WTC11 (cell line): ENCODE measurements around the gene FAM228B. TPM values are rescaled to one million over a fixed set of nuclear protein-coding genes. Genes with fewer than 3 reads are reported as not detected.

ENCODE experiments used
- ATAC-seq: fragments of 200-7000 bp; cut with Tn5 transposase; 2 replicates; pipeline ENCODE4 v1.10.0; 2021; ENCODE audit warnings: mild to moderate bottlenecking, moderate library complexity
- CTCF ChIA-PET: fragments of 300-600 bp; sonication (Branson Sonifier 250); formaldehyde crosslinking; loops from one replicate; lab custom pipeline; 2021; ENCODE audit warnings: antibody characterized with exemption; lab: Charles Lee
- POLR2A ChIA-PET: fragments of 350-600 bp; sonication (Branson Sonifier 250); formaldehyde crosslinking; loops from one replicate; lab custom pipeline; 2021; ENCODE audit warnings: antibody characterized with exemption; lab: Charles Lee
- DNase-seq: peaks from one replicate; pipeline ENCODE4 v3.0.0; 2021; ENCODE audit warnings: low spot score
- H3K27ac Mint-ChIP-seq: 2 replicates; pipeline ENCODE4 v1.8.0; 2021; ENCODE audit warnings: mixed read lengths
- H3K27me3 Mint-ChIP-seq: 2 replicates; pipeline ENCODE4 v1.8.0; 2021; ENCODE audit warnings: low read depth, mild to moderate bottlenecking, moderate library complexity, mixed read lengths
- H3K36me3 Mint-ChIP-seq: 2 replicates; pipeline ENCODE4 v1.8.0; 2021; ENCODE audit warnings: mixed read lengths
- H3K4me1 Mint-ChIP-seq: 2 replicates; pipeline ENCODE4 v1.8.0; 2022; ENCODE audit warnings: mixed read lengths
- H3K4me3 Mint-ChIP-seq: 2 replicates; pipeline ENCODE4 v1.8.0; 2021; ENCODE audit warnings: mild to moderate bottlenecking, moderate library complexity, mixed read lengths
- H3K9me3 Mint-ChIP-seq: 2 replicates; pipeline ENCODE4 v1.8.0; 2021; ENCODE audit warnings: mixed read lengths
- AR ChIP-seq: fragments of 250-450 bp; sonication (Bioruptor Pico); IDR thresholded peaks from 2 replicates; pipeline ENCODE4 v1.9.0; 2021; ENCODE audit warnings: mild to moderate bottlenecking
- ATF6 ChIP-seq: sonication (generic); formaldehyde crosslinking; IDR thresholded peaks from 2 replicates; pipeline ENCODE4 v1.8.1; 2023; ENCODE audit warnings: mild to moderate bottlenecking, missing genetic modification reagents
- CTCF ChIP-seq: fragments of 200-600 bp; IDR thresholded peaks from 2 replicates; pipeline ENCODE4 v1.8.0; 2022; ENCODE audit warnings: antibody characterized with exemption
- E2F5 ChIP-seq: sonication (generic); formaldehyde crosslinking; IDR thresholded peaks from 2 replicates; pipeline ENCODE4 v1.8.1; 2022; ENCODE audit warnings: mild to moderate bottlenecking, moderate library complexity, missing genetic modification reagents
- NR2C2 ChIP-seq: sonication (generic); formaldehyde crosslinking; IDR thresholded peaks from 2 replicates; pipeline ENCODE4 v1.8.0; 2022; ENCODE audit warnings: mild to moderate bottlenecking, missing genetic modification reagents
- NR3C1 ChIP-seq: sonication (generic); formaldehyde crosslinking; conservative IDR thresholded peaks from 2 replicates; pipeline ENCODE4 v1.8.1; 2023; ENCODE audit warnings: low read depth, mild to moderate bottlenecking, missing genetic modification reagents
- RELA ChIP-seq: sonication (generic); formaldehyde crosslinking; IDR thresholded peaks from 2 replicates; pipeline ENCODE4 v1.8.1; 2022; ENCODE audit warnings: missing genetic modification reagents, mild to moderate bottlenecking, borderline replicate concordance
- SMAD4 ChIP-seq: sonication (generic); formaldehyde crosslinking; IDR thresholded peaks from 2 replicates; pipeline ENCODE4 v1.8.0; 2022; ENCODE audit warnings: mild to moderate bottlenecking, missing genetic modification reagents
- SOX15 ChIP-seq: fragments of 250-450 bp; sonication (Bioruptor Pico); IDR thresholded peaks from 2 replicates; pipeline ENCODE4 v1.9.0; 2021; ENCODE audit warnings: mild to moderate bottlenecking
- TEAD4 ChIP-seq: sonication (generic); formaldehyde crosslinking; IDR thresholded peaks from 2 replicates; pipeline ENCODE4 v1.8.0; 2022; ENCODE audit warnings: mild to moderate bottlenecking, missing genetic modification reagents
- total RNA-seq: library from RNA; stranded (reverse); gene quantifications from 3 replicates; pipeline ENCODE4 v1.2.3, GENCODE V29; 2021
- TF ChIP-seq, protein P1 (sequence below): sonication (generic); formaldehyde crosslinking; IDR thresholded peaks from 2 replicates; pipeline ENCODE4 v1.8.0; 2023; ENCODE audit warnings: missing genetic modification reagents, mild to moderate bottlenecking, borderline replicate concordance
- TF ChIP-seq, protein P2 (sequence below): sonication (generic); formaldehyde crosslinking; IDR thresholded peaks from 2 replicates; pipeline ENCODE4 v1.8.0; 2022; ENCODE audit warnings: mild to moderate bottlenecking, missing genetic modification reagents
- TF ChIP-seq, protein P3 (sequence below): sonication (generic); formaldehyde crosslinking; IDR thresholded peaks from 2 replicates; pipeline ENCODE4 v1.8.1; 2022; ENCODE audit warnings: low read depth, mild to moderate bottlenecking, moderate library complexity, missing genetic modification reagents, borderline replicate concordance

FAM228B gene
- total RNA-seq, 1 experiment from 2014 or later, result 2.7 TPM

DNA sequence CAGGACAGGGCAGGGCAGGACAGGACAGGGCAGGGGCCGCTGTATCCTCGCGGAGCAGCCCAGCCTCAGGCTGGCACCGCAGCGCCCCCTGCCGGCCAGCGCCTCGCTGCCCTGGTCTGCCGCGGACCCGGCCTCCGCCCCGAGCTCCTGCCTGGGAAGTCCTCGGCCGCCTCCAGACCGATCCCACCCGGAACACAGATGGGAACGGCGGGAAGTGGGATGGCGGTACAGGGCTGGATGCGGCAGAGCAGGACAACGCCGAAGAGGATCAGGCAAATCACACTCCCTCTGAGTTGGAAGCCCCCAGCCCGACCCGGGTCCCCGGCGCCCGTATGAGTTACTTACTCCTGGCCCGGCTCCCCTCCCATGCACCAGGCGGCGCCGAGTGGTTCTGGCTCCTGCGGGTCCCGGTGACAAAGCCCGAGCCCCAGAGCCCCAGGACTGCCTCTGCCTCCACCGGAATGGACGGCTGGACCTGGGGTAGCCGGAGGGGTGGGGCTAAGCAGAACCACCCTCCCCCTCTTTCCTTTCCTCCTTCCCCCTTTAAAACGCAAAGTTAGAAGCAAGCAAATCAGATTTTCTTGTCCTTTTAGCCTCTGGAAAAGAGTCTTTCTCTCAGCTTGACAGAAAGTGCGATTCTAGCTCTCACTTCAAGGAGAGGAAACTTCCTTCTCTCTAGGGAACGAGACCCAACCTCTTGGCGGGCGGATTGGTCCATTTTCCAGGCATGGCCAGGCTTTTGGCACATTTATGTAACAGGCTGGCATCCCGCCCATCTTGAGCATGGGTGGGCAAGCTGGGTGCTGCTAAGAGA, 38.7 kb upstream of the FAM228B start, which contains the start of gene TP53I3 (continued):
- TF ChIP-seq, protein P1, sequence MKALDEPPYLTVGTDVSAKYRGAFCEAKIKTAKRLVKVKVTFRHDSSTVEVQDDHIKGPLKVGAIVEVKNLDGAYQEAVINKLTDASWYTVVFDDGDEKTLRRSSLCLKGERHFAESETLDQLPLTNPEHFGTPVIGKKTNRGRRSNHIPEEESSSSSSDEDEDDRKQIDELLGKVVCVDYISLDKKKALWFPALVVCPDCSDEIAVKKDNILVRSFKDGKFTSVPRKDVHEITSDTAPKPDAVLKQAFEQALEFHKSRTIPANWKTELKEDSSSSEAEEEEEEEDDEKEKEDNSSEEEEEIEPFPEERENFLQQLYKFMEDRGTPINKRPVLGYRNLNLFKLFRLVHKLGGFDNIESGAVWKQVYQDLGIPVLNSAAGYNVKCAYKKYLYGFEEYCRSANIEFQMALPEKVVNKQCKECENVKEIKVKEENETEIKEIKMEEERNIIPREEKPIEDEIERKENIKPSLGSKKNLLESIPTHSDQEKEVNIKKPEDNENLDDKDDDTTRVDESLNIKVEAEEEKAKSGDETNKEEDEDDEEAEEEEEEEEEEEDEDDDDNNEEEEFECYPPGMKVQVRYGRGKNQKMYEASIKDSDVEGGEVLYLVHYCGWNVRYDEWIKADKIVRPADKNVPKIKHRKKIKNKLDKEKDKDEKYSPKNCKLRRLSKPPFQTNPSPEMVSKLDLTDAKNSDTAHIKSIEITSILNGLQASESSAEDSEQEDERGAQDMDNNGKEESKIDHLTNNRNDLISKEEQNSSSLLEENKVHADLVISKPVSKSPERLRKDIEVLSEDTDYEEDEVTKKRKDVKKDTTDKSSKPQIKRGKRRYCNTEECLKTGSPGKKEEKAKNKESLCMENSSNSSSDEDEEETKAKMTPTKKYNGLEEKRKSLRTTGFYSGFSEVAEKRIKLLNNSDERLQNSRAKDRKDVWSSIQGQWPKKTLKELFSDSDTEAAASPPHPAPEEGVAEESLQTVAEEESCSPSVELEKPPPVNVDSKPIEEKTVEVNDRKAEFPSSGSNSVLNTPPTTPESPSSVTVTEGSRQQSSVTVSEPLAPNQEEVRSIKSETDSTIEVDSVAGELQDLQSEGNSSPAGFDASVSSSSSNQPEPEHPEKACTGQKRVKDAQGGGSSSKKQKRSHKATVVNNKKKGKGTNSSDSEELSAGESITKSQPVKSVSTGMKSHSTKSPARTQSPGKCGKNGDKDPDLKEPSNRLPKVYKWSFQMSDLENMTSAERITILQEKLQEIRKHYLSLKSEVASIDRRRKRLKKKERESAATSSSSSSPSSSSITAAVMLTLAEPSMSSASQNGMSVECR (CRISPR knock-in tag), result peak; percentile 9
- TF ChIP-seq ATF6 (CRISPR knock-in tag) (no peak), CTCF (peak; percentile 96)
- TF ChIP-seq, protein P2, sequence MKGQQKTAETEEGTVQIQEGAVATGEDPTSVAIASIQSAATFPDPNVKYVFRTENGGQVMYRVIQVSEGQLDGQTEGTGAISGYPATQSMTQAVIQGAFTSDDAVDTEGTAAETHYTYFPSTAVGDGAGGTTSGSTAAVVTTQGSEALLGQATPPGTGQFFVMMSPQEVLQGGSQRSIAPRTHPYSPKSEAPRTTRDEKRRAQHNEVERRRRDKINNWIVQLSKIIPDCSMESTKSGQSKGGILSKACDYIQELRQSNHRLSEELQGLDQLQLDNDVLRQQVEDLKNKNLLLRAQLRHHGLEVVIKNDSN (CRISPR knock-in tag), result 0 out of 2 replicates have a peak, but pooled peaks have one; percentile 40

DNA sequence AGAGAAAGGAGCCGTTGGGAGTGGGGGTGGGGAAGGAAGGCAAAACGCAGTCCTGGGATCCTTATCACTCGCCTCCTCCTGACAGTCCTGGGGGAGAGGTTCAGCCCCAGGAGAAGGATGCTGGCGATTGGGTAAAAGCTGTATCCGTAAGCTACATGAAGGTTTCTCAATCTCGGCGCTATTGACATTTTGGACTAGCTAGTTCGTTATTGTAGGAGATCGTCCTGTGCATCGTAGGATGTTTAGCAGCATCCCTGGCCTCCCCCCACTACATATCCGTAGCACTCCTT, 38.1 kb upstream of the FAM228B start:
- ChIA-PET POLR2A (interaction anchor here (1.9 to 3.0 kb wide), 4 partner anchors 9 to 159 kb away, joined by 12 to 30 read pairs (median 14); partner anchors contain the start of genes ATAD2B, FAM228B, SF3B6 and WDCP), CTCF (interaction anchor here (0.6 to 3.4 kb wide), 16 partner anchors 9 to 742 kb away, joined by 3 to 64 read pairs (median 10); partner anchors contain the start of genes ATAD2B, FAM228B, PFN4 and SF3B6)
- Mint-ChIP-seq H3K4me1 (peaks cover 20% of the 10 kb centered on the region), H3K4me3 (peak overlapping the region; percentile 89), H3K27ac (peak overlapping the region; percentile 94), H3K27me3 (no peaks in the 10 kb centered on the region), H3K36me3 (peaks cover 24% of the 10 kb centered on the region), H3K9me3 (no peaks in the 10 kb centered on the region)
- no peak for ATAC-seq
- no peak for DNase-seq
- no peak for TF ChIP-seq SMAD4
- TF ChIP-seq ATF6 (CRISPR knock-in tag), result no peak
- TF ChIP-seq SOX15 (CRISPR knock-in tag), result no peak
- no peak for TF ChIP-seq NR2C2 (CRISPR knock-in tag)
- TF ChIP-seq RELA, result no peak
- TF ChIP-seq E2F5 (CRISPR knock-in tag), result no peak
- TF ChIP-seq, protein P3, sequence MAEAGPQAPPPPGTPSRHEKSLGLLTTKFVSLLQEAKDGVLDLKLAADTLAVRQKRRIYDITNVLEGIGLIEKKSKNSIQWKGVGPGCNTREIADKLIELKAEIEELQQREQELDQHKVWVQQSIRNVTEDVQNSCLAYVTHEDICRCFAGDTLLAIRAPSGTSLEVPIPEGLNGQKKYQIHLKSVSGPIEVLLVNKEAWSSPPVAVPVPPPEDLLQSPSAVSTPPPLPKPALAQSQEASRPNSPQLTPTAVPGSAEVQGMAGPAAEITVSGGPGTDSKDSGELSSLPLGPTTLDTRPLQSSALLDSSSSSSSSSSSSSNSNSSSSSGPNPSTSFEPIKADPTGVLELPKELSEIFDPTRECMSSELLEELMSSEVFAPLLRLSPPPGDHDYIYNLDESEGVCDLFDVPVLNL (CRISPR knock-in tag), result no peak
- no peak for TF ChIP-seq TEAD4 (CRISPR knock-in tag)
- no peak for TF ChIP-seq NR3C1
- no peak for TF ChIP-seq AR
